Naive B cell (primary cell): ENCODE measurements around the gene TNIP3. TPM values are rescaled to one million over a fixed set of nuclear protein-coding genes. Genes with fewer than 3 reads are reported as not detected.

ENCODE experiments used
- ATAC-seq, 2 donors: fragments of 150-1000 bp; cut with Tn5 transposase; 2 replicates each; pipeline ENCODE4 v1.10.0; 2021; ENCODE audit warnings: low read depth in 2 of 2, mild to moderate bottlenecking in 2 of 2, moderate library complexity in 2 of 2
- DNase-seq: peaks from one replicate; pipeline ENCODE4 v3.0.0; 2022
- H3K27ac Mint-ChIP-seq, 6 donors: one replicate each; pipeline ENCODE4 v1.8.0; 2020 to 2022; ENCODE audit warnings: mild to moderate bottlenecking in 6 of 6, mixed read lengths in 6 of 6, moderate library complexity in 5 of 6, inconsistent platforms in 2 of 6
- H3K27me3 Mint-ChIP-seq, 3 donors: one replicate each; pipeline ENCODE4 v1.8.0; 2021 to 2022; ENCODE audit warnings: mixed read lengths in 3 of 3, mild to moderate bottlenecking in 1 of 3
- H3K36me3 Mint-ChIP-seq, 2 donors: one replicate each; pipeline ENCODE4 v1.8.0; 2020 to 2022; ENCODE audit warnings: mixed read lengths in 2 of 2, inconsistent platforms in 1 of 2, mild to moderate bottlenecking in 1 of 2
- H3K4me1 Mint-ChIP-seq, 3 donors: one replicate each; pipeline ENCODE4 v1.8.0; 2020 to 2022; ENCODE audit warnings: mixed read lengths in 3 of 3, inconsistent platforms in 1 of 3, mild to moderate bottlenecking in 1 of 3, moderate library complexity in 1 of 3
- H3K4me3 Mint-ChIP-seq, 8 donors: one replicate each; pipeline ENCODE4 v1.8.0; 2020 to 2022; ENCODE audit warnings: mild to moderate bottlenecking in 8 of 8, mixed read lengths in 8 of 8, moderate library complexity in 8 of 8, inconsistent platforms in 2 of 8
- H3K9me3 Mint-ChIP-seq, 7 donors: one replicate each; pipeline ENCODE4 v1.8.0; 2020 to 2022; ENCODE audit warnings: mixed read lengths in 7 of 7, mild to moderate bottlenecking in 5 of 7, inconsistent platforms in 2 of 7, moderate library complexity in 1 of 7
- polyA plus RNA-seq, 6 donors: library from polyadenylated mRNA; unstranded; fragments of 300-500 nt; fragmentation: Illumina TruSeq; gene quantifications; one replicate each; pipeline ENCODE4 v1.2.3, GENCODE V29; 2021; ENCODE audit warnings: low read depth in 6 of 6

Gene TNIP3
- polyA plus RNA-seq, 6 donors from 2014 or later = not detected

- Mint-ChIP-seq H3K27ac (no peak overlapping the region), H3K4me1 (no peaks in the 10 kb centered on the region), H3K9me3 (peaks cover 0 to 13% (median 2%) of the 10 kb centered on the region in 7 donors), H3K27me3 (peaks cover 0 to 17% (median 9%) of the 10 kb centered on the region in 3 donors), H3K4me3 (no peak overlapping the region), H3K36me3 (no peaks in the 10 kb centered on the region)
- DNase-seq = no peak
- ATAC-seq = no peak
Observed at GRCh38 chr4:121108557-121108956, 55.6 kb downstream of the TNIP3 start.

- no peaks in the 10 kb centered on the region for H3K4me1 Mint-ChIP-seq
- H3K27me3 Mint-ChIP-seq = peaks cover 0 to 27% (median 16%) of the 10 kb centered on the region in 3 donors
- H3K4me3 Mint-ChIP-seq = no peak overlapping the region
- ATAC-seq (no peak), DNase-seq (no peak)
- no peak overlapping the region for H3K27ac Mint-ChIP-seq
- peaks cover 0 to 13% (median 4%) of the 10 kb centered on the region in 7 donors for H3K9me3 Mint-ChIP-seq
- no peaks in the 10 kb centered on the region for H3K36me3 Mint-ChIP-seq
Observed at GRCh38 chr4:121107507-121107906, 56.6 kb downstream of the TNIP3 start.

- no peaks in the 10 kb centered on the region for H3K36me3 Mint-ChIP-seq
- H3K4me3 Mint-ChIP-seq = no peak overlapping the region
- ATAC-seq = no peak
- no peak overlapping the region for H3K27ac Mint-ChIP-seq
- H3K27me3 Mint-ChIP-seq = peaks cover 8 to 20% (median 8%) of the 10 kb centered on the region in 3 donors
- peaks cover 0 to 11% (median 3%) of the 10 kb centered on the region in 7 donors for H3K9me3 Mint-ChIP-seq
- H3K4me1 Mint-ChIP-seq = no peaks in the 10 kb centered on the region
- DNase-seq = no peak
Observed at GRCh38 chr4:121100093-121100775, 63.9 kb downstream of the TNIP3 start.

GRCh38 chr4:121098266-121098665 is 65.9 kb downstream of the TNIP3 start:
- peaks cover 0 to 5% (median 0%) of the 10 kb centered on the region in 7 donors for H3K9me3 Mint-ChIP-seq
- ATAC-seq (no peak), DNase-seq (no peak)
- H3K4me3 Mint-ChIP-seq = no peak overlapping the region
- peaks cover 7 to 8% (median 8%) of the 10 kb centered on the region in 3 donors for H3K27me3 Mint-ChIP-seq
- no peaks in the 10 kb centered on the region for H3K4me1 Mint-ChIP-seq
- H3K36me3 Mint-ChIP-seq = no peaks in the 10 kb centered on the region
- H3K27ac Mint-ChIP-seq = no peak overlapping the region

- DNase-seq = no peak
- H3K27ac Mint-ChIP-seq = no peak overlapping the region
- H3K36me3 Mint-ChIP-seq = no peaks in the 10 kb centered on the region
- H3K27me3 Mint-ChIP-seq = peaks cover 0 to 8% (median 0%) of the 10 kb centered on the region in 3 donors
- no peaks in the 10 kb centered on the region for H3K4me1 Mint-ChIP-seq
- no peak overlapping the region for H3K4me3 Mint-ChIP-seq
- H3K9me3 Mint-ChIP-seq = no peaks in the 10 kb centered on the region
- ATAC-seq = no peak
Observed at GRCh38 chr4:121096629-121097028, 67.5 kb downstream of the TNIP3 start.

GRCh38 chr4:121096191-121096590 is 67.9 kb downstream of the TNIP3 start:
- no peaks in the 10 kb centered on the region for H3K9me3 Mint-ChIP-seq
- H3K27me3 Mint-ChIP-seq = peaks cover 0 to 8% (median 0%) of the 10 kb centered on the region in 3 donors
- no peaks in the 10 kb centered on the region for H3K36me3 Mint-ChIP-seq
- no peak overlapping the region for H3K27ac Mint-ChIP-seq
- no peak overlapping the region for H3K4me3 Mint-ChIP-seq
- DNase-seq (no peak), ATAC-seq (no peak)
- H3K4me1 Mint-ChIP-seq = no peaks in the 10 kb centered on the region

- H3K27ac Mint-ChIP-seq = no peak overlapping the region
- no peaks in the 10 kb centered on the region for H3K9me3 Mint-ChIP-seq
- no peaks in the 10 kb centered on the region for H3K4me1 Mint-ChIP-seq
- H3K4me3 Mint-ChIP-seq = no peak overlapping the region
- ATAC-seq (no peak), DNase-seq (no peak)
- no peaks in the 10 kb centered on the region for H3K36me3 Mint-ChIP-seq
- peaks cover 0 to 1% (median 0%) of the 10 kb centered on the region in 3 donors for H3K27me3 Mint-ChIP-seq
Observed at GRCh38 chr4:121094297-121094966, 69.7 kb downstream of the TNIP3 start.

GRCh38 chr4:121093261-121093660 is 70.9 kb downstream of the TNIP3 start:
- DNase-seq (no peak), ATAC-seq (no peak)
- Mint-ChIP-seq H3K27me3 (no peaks in the 10 kb centered on the region), H3K9me3 (peaks cover 0 to under 1% (median 0%) of the 10 kb centered on the region in 7 donors), H3K4me1 (no peaks in the 10 kb centered on the region), H3K4me3 (no peak overlapping the region), H3K27ac (no peak overlapping the region), H3K36me3 (no peaks in the 10 kb centered on the region)

- ATAC-seq (no peak), DNase-seq (no peak)
- no peak overlapping the region for H3K4me3 Mint-ChIP-seq
- H3K36me3 Mint-ChIP-seq = no peaks in the 10 kb centered on the region
- no peaks in the 10 kb centered on the region for H3K4me1 Mint-ChIP-seq
- no peak overlapping the region for H3K27ac Mint-ChIP-seq
- peaks cover 0 to 3% (median 0%) of the 10 kb centered on the region in 7 donors for H3K9me3 Mint-ChIP-seq
- H3K27me3 Mint-ChIP-seq = no peaks in the 10 kb centered on the region
Observed at GRCh38 chr4:121091941-121092340, 72.2 kb downstream of the TNIP3 start.

- Mint-ChIP-seq H3K4me1 (no peaks in the 10 kb centered on the region), H3K27ac (no peak overlapping the region), H3K4me3 (no peak overlapping the region), H3K36me3 (no peaks in the 10 kb centered on the region), H3K9me3 (peaks cover 0 to 3% (median 0%) of the 10 kb centered on the region in 7 donors), H3K27me3 (peaks cover 0 to 8% (median 0%) of the 10 kb centered on the region in 3 donors)
- DNase-seq (no peak), ATAC-seq (no peak)
Observed at GRCh38 chr4:121088867-121089266, 75.3 kb downstream of the TNIP3 start.

Other genes with a start within 250 kb of the TNIP3 start
- gene PRDM5, start 241.6 kb downstream of the TNIP3 start, polyA plus RNA-seq = not detected
- gene NDNF, start 91.8 kb downstream of the TNIP3 start, polyA plus RNA-seq = not detected
- gene QRFPR, start 216.7 kb upstream of the TNIP3 start, polyA plus RNA-seq = not detected